Gastrocnemius medialis (tissue), 4 donors: ENCODE data around the gene SH3GLB1.

Source experiments
- CTCF ChIP-seq, 5 experiments: fragments of 450-650 bp in 3 of 5; fragments of 200-600 bp in 2 of 5; sonication (generic) in 2 of 5; IDR thresholded peaks in 4 of 5; conservative IDR thresholded peaks in 1 of 5; 1 replicate in 4 of 5; 2 replicates in 1 of 5; pipeline ENCODE4 v1.5.1; 2016 to 2019; ENCODE audit warnings: antibody characterized with exemption in 5 of 5, mild to moderate bottlenecking in 3 of 5, moderate library complexity in 3 of 5
- POLR2A ChIP-seq, 2 donors: fragments of 450-650 bp; IDR thresholded peaks; one replicate each; pipeline ENCODE4 v1.6.1; 2017; ENCODE audit warnings: antibody characterized with exemption in 2 of 2, mild to moderate bottlenecking in 2 of 2, moderate library complexity in 2 of 2

DNA sequence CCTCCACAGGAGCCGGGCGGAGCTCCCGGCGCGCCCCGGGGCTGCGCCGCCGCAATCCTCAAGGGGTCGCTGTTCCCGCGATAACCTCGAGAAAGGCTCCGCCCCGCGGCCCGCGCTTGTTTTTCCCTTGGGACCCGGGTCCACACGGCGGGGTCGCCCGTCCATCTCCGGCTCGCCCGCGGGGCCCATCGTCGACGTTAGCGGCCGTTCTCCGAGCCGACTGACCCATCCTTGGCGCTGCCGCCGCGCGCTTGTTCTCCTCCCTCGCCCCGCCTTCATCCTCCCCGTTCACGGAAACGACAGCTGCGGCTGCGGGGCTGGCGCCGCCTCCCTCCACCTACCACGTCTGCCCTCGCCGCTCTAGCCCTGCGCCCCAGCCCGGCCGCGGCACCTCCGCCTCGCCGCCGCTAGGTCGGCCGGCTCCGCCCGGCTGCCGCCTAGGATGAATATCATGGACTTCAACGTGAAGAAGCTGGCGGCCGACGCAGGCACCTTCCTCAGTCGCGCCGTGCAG lies at the start of gene SH3GLB1:
- TF ChIP-seq CTCF (IDR thresholded peaks at IDR 0.05 in 4 of 5, conservative IDR thresholded peaks at IDR 0.05 in 1 of 5) (peak; percentile 91 to 99 (median 95)), POLR2A (IDR thresholded peaks at IDR 0.05) (peak; percentile 79)
